Ishikawa (cell line): ENCODE data around the gene NAPA.

ENCODE experiments used
- CEBPB ChIP-seq: IDR thresholded peaks from 2 replicates; pipeline ENCODE4 v1.6.1; 2012
- CREB1 ChIP-seq: IDR thresholded peaks from 2 replicates; pipeline ENCODE4 v1.6.1; 2012; ENCODE audit warnings: low read depth
- EGR1 ChIP-seq: IDR thresholded peaks from 2 replicates; pipeline ENCODE4 v1.6.1; 2012
- EP300 ChIP-seq: IDR thresholded peaks from 2 replicates; pipeline ENCODE4 v1.6.1; 2012; ENCODE audit warnings: borderline replicate concordance
- FOXM1 ChIP-seq: IDR thresholded peaks from 2 replicates; pipeline ENCODE4 v1.6.1; 2012; ENCODE audit warnings: low read depth, borderline replicate concordance
- MAX ChIP-seq: IDR thresholded peaks from 2 replicates; pipeline ENCODE4 v1.6.1; 2012
- NFIC ChIP-seq: IDR thresholded peaks from 2 replicates; pipeline ENCODE4 v1.6.1; 2012
- RAD21 ChIP-seq: IDR thresholded peaks from 2 replicates; pipeline ENCODE4 v1.6.1; 2012; ENCODE audit warnings: low read depth
- TAF1 ChIP-seq: IDR thresholded peaks from 2 replicates; pipeline ENCODE4 v1.6.1; 2012; ENCODE audit warnings: low read depth, mild to moderate bottlenecking
- TCF12 ChIP-seq: IDR thresholded peaks from 2 replicates; pipeline ENCODE4 v1.6.1; 2012; ENCODE audit warnings: low read depth
- TEAD4 ChIP-seq: IDR thresholded peaks from 2 replicates; pipeline ENCODE4 v1.6.1; 2012
- YY1 ChIP-seq: IDR thresholded peaks from 2 replicates; pipeline ENCODE4 v1.6.1; 2012; ENCODE audit warnings: low read depth
- ZBTB7A ChIP-seq: IDR thresholded peaks from 2 replicates; pipeline ENCODE4 v1.6.1; 2012; ENCODE audit warnings: low read depth
- TF ChIP-seq, protein P1 (sequence below): IDR thresholded peaks from 2 replicates; pipeline ENCODE4 v1.6.1; 2012
- TF ChIP-seq, protein P2 (sequence below): IDR thresholded peaks from 2 replicates; pipeline ENCODE4 v1.6.1; 2012; ENCODE audit warnings: low read depth, mild to moderate bottlenecking

Gene NAPA

GRCh38 chr19:47520839-47521238 is 6.0 kb upstream of the NAPA start:
- TF ChIP-seq EP300 (no peak), YY1 (no peak), CREB1 (no peak), ZBTB7A (no peak), EGR1 (no peak), RAD21 (no peak), NFIC (no peak), FOXM1 (no peak), TAF1 (no peak)
- TF ChIP-seq, protein P1, sequence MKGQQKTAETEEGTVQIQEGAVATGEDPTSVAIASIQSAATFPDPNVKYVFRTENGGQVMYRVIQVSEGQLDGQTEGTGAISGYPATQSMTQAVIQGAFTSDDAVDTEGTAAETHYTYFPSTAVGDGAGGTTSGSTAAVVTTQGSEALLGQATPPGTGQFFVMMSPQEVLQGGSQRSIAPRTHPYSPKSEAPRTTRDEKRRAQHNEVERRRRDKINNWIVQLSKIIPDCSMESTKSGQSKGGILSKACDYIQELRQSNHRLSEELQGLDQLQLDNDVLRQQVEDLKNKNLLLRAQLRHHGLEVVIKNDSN: no peak
- TF ChIP-seq, protein P2, sequence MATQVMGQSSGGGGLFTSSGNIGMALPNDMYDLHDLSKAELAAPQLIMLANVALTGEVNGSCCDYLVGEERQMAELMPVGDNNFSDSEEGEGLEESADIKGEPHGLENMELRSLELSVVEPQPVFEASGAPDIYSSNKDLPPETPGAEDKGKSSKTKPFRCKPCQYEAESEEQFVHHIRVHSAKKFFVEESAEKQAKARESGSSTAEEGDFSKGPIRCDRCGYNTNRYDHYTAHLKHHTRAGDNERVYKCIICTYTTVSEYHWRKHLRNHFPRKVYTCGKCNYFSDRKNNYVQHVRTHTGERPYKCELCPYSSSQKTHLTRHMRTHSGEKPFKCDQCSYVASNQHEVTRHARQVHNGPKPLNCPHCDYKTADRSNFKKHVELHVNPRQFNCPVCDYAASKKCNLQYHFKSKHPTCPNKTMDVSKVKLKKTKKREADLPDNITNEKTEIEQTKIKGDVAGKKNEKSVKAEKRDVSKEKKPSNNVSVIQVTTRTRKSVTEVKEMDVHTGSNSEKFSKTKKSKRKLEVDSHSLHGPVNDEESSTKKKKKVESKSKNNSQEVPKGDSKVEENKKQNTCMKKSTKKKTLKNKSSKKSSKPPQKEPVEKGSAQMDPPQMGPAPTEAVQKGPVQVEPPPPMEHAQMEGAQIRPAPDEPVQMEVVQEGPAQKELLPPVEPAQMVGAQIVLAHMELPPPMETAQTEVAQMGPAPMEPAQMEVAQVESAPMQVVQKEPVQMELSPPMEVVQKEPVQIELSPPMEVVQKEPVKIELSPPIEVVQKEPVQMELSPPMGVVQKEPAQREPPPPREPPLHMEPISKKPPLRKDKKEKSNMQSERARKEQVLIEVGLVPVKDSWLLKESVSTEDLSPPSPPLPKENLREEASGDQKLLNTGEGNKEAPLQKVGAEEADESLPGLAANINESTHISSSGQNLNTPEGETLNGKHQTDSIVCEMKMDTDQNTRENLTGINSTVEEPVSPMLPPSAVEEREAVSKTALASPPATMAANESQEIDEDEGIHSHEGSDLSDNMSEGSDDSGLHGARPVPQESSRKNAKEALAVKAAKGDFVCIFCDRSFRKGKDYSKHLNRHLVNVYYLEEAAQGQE: no peak

GRCh38 chr19:47520343-47520806 is 5.5 kb upstream of the NAPA start:
- TF ChIP-seq YY1 (no peak), TAF1 (no peak), TCF12 (no peak), NFIC (no peak), TEAD4 (no peak), RAD21 (no peak), EGR1 (no peak), ZBTB7A (no peak), CEBPB (no peak), EP300 (no peak), FOXM1 (no peak), MAX (no peak), CREB1 (no peak)
- TF ChIP-seq, protein P2: no peak
- TF ChIP-seq, protein P1: no peak

- no peak for TF ChIP-seq MAX
- TF ChIP-seq YY1: no peak
- TF ChIP-seq TAF1: no peak
- TF ChIP-seq TEAD4: no peak
- TF ChIP-seq EP300: no peak
- TF ChIP-seq EGR1: no peak
- no peak for TF ChIP-seq ZBTB7A
- TF ChIP-seq TCF12: no peak
- no peak for TF ChIP-seq NFIC
- TF ChIP-seq RAD21: no peak
- TF ChIP-seq FOXM1: no peak
- TF ChIP-seq CREB1: no peak
- TF ChIP-seq, protein P2: no peak
- TF ChIP-seq, protein P1: no peak
- TF ChIP-seq CEBPB: no peak
These were observed 4.0 kb upstream of the NAPA start for GRCh38 chr19:47518854-47519253.

DNA sequence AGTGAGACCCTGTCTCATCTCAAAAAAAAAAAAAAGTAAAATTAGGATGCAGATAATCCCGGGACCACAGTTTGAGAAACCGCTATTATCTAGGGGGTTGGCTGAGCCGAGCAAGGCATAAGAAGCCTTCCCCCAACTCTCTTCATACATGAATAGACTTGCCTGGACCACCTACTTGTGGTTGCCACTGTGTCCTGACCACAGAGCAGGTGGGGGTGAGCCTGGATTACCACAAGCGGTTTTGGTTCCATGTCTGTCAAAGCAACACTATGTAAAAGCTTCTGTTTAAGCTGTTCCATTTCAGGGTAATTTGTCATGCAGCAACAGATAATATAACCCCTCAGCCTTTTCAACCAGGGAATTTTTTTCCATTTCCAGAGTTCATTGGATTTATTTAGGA is 3.3 kb upstream of the NAPA start:
- no peak for TF ChIP-seq CEBPB
- TF ChIP-seq TCF12: no peak
- no peak for TF ChIP-seq RAD21
- no peak for TF ChIP-seq TEAD4
- TF ChIP-seq YY1: no peak
- no peak for TF ChIP-seq FOXM1
- no peak for TF ChIP-seq MAX
